Esophagus muscularis mucosa (tissue), 4 donors: ENCODE data around the gene NTM. TPM values are rescaled to one million over a fixed set of nuclear protein-coding genes. Genes with fewer than 3 reads are reported as not detected.

Source experiments
- DNase-seq: peaks from one replicate; pipeline ENCODE4 v3.0.0-alpha.2; 2017; ENCODE audit errors: extremely low spot score
- H3K27ac ChIP-seq, 4 donors: fragments of 200-600 bp; sonication (generic); replicated peaks in 1 of 4; 1 replicate in 3 of 4; 2 replicates in 1 of 4; pipeline ENCODE4 v1.5.1; 2016 to 2019; ENCODE audit warnings: mild to moderate bottlenecking in 1 of 4
- H3K27me3 ChIP-seq, 4 donors: fragments of 200-600 bp; sonication (generic); one replicate each; pipeline versions ENCODE4 v1.5.1 to v1.6.0; 2016 to 2019
- H3K36me3 ChIP-seq, 4 donors: fragments of 200-600 bp; sonication (generic); one replicate each; pipeline ENCODE4 v1.5.1; 2016 to 2019
- H3K4me1 ChIP-seq, 4 donors: fragments of 200-600 bp; sonication (generic); one replicate each; pipeline ENCODE4 v1.5.1; 2016 to 2019
- H3K4me3 ChIP-seq, 4 donors: fragments of 200-600 bp; sonication (generic); 1 replicate in 2 of 4; 2 replicates in 2 of 4; pipeline ENCODE4 v1.5.1; 2016 to 2019; ENCODE audit warnings: mild to moderate bottlenecking in 4 of 4, moderate library complexity in 1 of 4
- H3K9me3 ChIP-seq, 4 donors: fragments of 200-600 bp; sonication (generic); 1 replicate in 3 of 4; 2 replicates in 1 of 4; pipeline ENCODE4 v1.5.1; 2016 to 2019
- CTCF ChIP-seq, 3 experiments: fragments of 200-600 bp in 2 of 3; fragments of 450-650 bp in 1 of 3; sonication (generic) in 2 of 3; IDR thresholded peaks; one replicate each; pipeline ENCODE4 v1.5.1; 2017 to 2019; ENCODE audit warnings: antibody characterized with exemption in 3 of 3, mild to moderate bottlenecking in 2 of 3, moderate library complexity in 1 of 3
- EP300 ChIP-seq: sonication (generic); formaldehyde crosslinking; IDR thresholded peaks from one replicate; pipeline ENCODE4 v1.6.1; 2017; ENCODE audit warnings: antibody characterized with exemption
- POLR2A ChIP-seq: fragments of 450-650 bp; IDR thresholded peaks from one replicate; pipeline ENCODE4 v1.6.1; 2017; ENCODE audit warnings: antibody characterized with exemption, moderate library complexity, mild to moderate bottlenecking, low read depth
- POLR2AphosphoS5 ChIP-seq, 2 donors: sonication (generic); formaldehyde crosslinking; IDR thresholded peaks; one replicate each; pipeline ENCODE4 v1.6.1; 2017; ENCODE audit warnings: antibody characterized with exemption in 2 of 2
- WGBS: methylation state at CpG from one replicate; pipeline ENCODE4 v1.1.5; 2018; 5-methylcytosine and 5-hydroxymethylcytosine counted together
- intact Hi-C: fragments of 100-400 bp; cut with DNase I; formaldehyde crosslinking; loops from one replicate; pipeline ENCODE4 v1.15.1; 2023
- total RNA-seq, 4 donors: library from RNA; depleted of rRNA; stranded (reverse); fragments of >200 nt; gene quantifications; one replicate each; pipeline versions ENCODE4 v1.1.0 to v1.2.1, GENCODE V29; 2016

The NTM gene
- total RNA-seq, 4 donors from 2014 or later = 5.6 to 25.3 (median 8.3) TPM

- H3K36me3 ChIP-seq = no peaks in the 10 kb centered on the region
- H3K9me3 ChIP-seq = no peaks in the 10 kb centered on the region
- H3K27me3 ChIP-seq = peaks cover 0 to 10% (median 0%) of the 10 kb centered on the region in 4 donors
- intact Hi-C loops = no loop called here
- TF ChIP-seq EP300 (no peak), CTCF (IDR thresholded peaks at IDR 0.05) (no peak), POLR2AphosphoS5 (IDR thresholded peaks at IDR 0.05) (no peak), POLR2A (no peak)
- WGBS = 91% methylated on average over 2 of the region's 2 CpGs
- H3K4me1 ChIP-seq = no peaks in the 10 kb centered on the region
- H3K4me3 ChIP-seq = no peak overlapping the region
- DNase-seq = no peak
- H3K27ac ChIP-seq = no peak overlapping the region
These were observed 178.7 kb downstream of the NTM start for GRCh38 chr11:131549099-131549498.

GRCh38 chr11:131549770-131550169, 179.4 kb downstream of the NTM start:
- peaks cover 0 to 10% (median 0%) of the 10 kb centered on the region in 4 donors for H3K27me3 ChIP-seq
- TF ChIP-seq POLR2AphosphoS5 (IDR thresholded peaks at IDR 0.05) = no peak
- no peak for TF ChIP-seq CTCF (IDR thresholded peaks at IDR 0.05)
- TF ChIP-seq POLR2A = no peak
- TF ChIP-seq EP300 = no peak
- no peak overlapping the region for H3K4me3 ChIP-seq
- no peaks in the 10 kb centered on the region for H3K9me3 ChIP-seq
- H3K4me1 ChIP-seq = no peaks in the 10 kb centered on the region
- DNase-seq = no peak
- WGBS = 72% methylated on average over 8 of the region's 8 CpGs
- no peaks in the 10 kb centered on the region for H3K36me3 ChIP-seq
- H3K27ac ChIP-seq = no peak overlapping the region
- intact Hi-C loops = no loop called here

- no peak for TF ChIP-seq POLR2A
- no peak for TF ChIP-seq EP300
- no peak for TF ChIP-seq CTCF (IDR thresholded peaks at IDR 0.05)
- TF ChIP-seq POLR2AphosphoS5 (IDR thresholded peaks at IDR 0.05) = no peak
- no peaks in the 10 kb centered on the region for H3K36me3 ChIP-seq
- no peaks in the 10 kb centered on the region for H3K4me1 ChIP-seq
- no peaks in the 10 kb centered on the region for H3K9me3 ChIP-seq
- 87% methylated on average over 4 of the region's 4 CpGs for WGBS
- intact Hi-C loops = loop anchor here (10.0 kb wide), 1 partner anchor 55 kb away; no protein-coding TSS in a partner anchor
- no peak overlapping the region for H3K4me3 ChIP-seq
- H3K27ac ChIP-seq = no peak overlapping the region
- H3K27me3 ChIP-seq = no peaks in the 10 kb centered on the region
- DNase-seq = no peak
These were observed 189.9 kb downstream of the NTM start for GRCh38 chr11:131560287-131560686.

DNA sequence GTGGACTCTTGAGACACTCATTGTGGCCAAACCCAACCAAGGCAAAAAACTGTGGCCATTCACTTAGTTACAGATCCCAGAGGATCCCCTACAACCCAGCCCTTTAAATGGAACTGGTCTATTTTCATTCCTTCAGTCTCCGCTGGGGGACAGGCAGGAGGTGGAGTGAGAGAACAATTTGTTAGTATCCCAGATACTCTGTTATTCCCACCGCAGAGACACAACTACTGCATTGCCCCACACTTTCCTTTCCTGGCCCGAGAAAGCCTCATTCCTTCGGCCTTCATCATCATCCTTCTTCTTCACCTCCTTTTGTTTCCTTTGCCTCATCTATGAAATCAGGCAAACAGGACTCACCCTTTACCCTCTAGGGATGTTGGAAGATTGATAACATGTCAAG, 191.1 kb downstream of the NTM start:
- H3K27me3 ChIP-seq = peaks cover 0 to 5% (median 0%) of the 10 kb centered on the region in 4 donors
- no peak overlapping the region for H3K4me3 ChIP-seq
- TF ChIP-seq POLR2A (no peak), POLR2AphosphoS5 (IDR thresholded peaks at IDR 0.05) (no peak), CTCF (IDR thresholded peaks at IDR 0.05) (no peak), EP300 (no peak)
- no peak overlapping the region for H3K27ac ChIP-seq
- H3K36me3 ChIP-seq = no peaks in the 10 kb centered on the region
- intact Hi-C loops = loop anchor here (10.0 kb wide), 1 partner anchor 57 kb away; no protein-coding TSS in a partner anchor
- H3K4me1 ChIP-seq = no peaks in the 10 kb centered on the region
- H3K9me3 ChIP-seq = no peaks in the 10 kb centered on the region
- DNase-seq = no peak
- WGBS = 81% methylated on average over 4 of the region's 4 CpGs

GRCh38 chr11:131561972-131562371, 191.6 kb downstream of the NTM start:
- TF ChIP-seq CTCF (IDR thresholded peaks at IDR 0.05) (no peak), EP300 (no peak), POLR2AphosphoS5 (IDR thresholded peaks at IDR 0.05) (no peak), POLR2A (no peak)
- DNase-seq = no peak
- H3K27ac ChIP-seq = no peak overlapping the region
- intact Hi-C loops = loop anchor here (10.0 kb wide), 1 partner anchor 57 kb away; no protein-coding TSS in a partner anchor
- 59% methylated on average over 5 of the region's 5 CpGs for WGBS
- H3K4me1 ChIP-seq = no peaks in the 10 kb centered on the region
- H3K27me3 ChIP-seq = peaks cover 0 to 5% (median 0%) of the 10 kb centered on the region in 4 donors
- H3K4me3 ChIP-seq = no peak overlapping the region
- H3K9me3 ChIP-seq = no peaks in the 10 kb centered on the region
- H3K36me3 ChIP-seq = no peaks in the 10 kb centered on the region
